Measurements from ENCODE around the gene MFGE8.
A peak's percentile ranks its signal among the peaks of the same experiment; 100 is the strongest.

Gene MFGE8

GRCh38 chr15:88899251-88899650 is 13.9 kb downstream of the MFGE8 start:
- DNase-seq (ENCODE audit: low read depth), result no peak

- no peak for DNase-seq (ENCODE audit: low read depth)
Observed at GRCh38 chr15:88898736-88899135, 14.4 kb downstream of the MFGE8 start.

GRCh38 chr15:88897456-88898194 is 15.6 kb downstream of the MFGE8 start:
- peak; percentile 66 for DNase-seq (ENCODE audit: low read depth)

DNA sequence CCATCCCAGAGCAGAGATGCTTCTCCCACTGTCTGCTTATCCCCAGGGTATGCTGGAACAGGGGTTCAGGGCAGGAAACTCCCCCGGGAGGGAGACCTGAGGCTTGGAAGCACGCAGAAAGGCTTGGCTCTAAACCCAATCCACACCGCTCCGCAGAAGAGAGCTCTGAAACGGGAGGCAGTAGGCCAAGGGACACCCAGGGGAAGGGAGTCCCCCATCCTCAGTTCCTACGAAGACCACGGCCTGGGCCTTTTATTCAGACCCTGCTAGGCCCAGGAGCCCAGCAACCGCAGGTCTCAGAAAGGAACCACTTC is 16.1 kb downstream of the MFGE8 start:
- no peak for DNase-seq (ENCODE audit: low read depth)

DNA sequence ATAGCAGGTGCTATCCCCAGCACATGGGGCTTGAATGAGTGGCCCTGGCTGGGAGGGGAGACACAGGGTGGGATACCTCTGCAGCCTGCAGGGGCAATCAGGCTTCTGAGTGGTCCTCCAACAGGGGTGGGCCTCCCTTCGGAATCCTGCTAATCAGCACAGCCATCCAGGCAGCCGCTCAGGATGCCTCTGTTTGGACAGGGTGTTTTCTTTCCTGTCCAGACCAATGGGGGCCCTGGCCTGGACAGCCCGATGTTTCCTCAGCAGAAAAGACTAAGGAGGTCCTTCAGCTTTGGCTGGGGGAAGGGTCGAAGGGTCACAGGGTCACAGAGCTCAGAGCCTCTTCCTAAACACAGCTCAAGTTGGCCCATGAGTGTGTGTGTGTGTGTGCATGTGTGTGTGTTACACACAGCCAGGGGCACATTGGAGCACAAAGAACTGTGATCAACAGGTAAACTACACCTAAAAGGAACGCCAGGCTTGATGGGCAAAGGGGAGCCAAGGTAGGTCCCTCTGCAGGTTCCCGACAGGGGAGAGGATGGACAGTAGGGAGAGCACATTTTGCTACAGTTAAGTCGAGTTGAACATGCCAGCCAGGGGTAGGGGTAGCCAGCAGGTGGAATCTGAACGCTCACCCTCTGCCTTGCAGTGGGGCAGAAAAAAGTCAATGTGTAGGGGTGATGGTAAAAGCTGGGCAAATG is 16.7 kb downstream of the MFGE8 start:
- no peak for DNase-seq (ENCODE audit: low read depth)

DNA sequence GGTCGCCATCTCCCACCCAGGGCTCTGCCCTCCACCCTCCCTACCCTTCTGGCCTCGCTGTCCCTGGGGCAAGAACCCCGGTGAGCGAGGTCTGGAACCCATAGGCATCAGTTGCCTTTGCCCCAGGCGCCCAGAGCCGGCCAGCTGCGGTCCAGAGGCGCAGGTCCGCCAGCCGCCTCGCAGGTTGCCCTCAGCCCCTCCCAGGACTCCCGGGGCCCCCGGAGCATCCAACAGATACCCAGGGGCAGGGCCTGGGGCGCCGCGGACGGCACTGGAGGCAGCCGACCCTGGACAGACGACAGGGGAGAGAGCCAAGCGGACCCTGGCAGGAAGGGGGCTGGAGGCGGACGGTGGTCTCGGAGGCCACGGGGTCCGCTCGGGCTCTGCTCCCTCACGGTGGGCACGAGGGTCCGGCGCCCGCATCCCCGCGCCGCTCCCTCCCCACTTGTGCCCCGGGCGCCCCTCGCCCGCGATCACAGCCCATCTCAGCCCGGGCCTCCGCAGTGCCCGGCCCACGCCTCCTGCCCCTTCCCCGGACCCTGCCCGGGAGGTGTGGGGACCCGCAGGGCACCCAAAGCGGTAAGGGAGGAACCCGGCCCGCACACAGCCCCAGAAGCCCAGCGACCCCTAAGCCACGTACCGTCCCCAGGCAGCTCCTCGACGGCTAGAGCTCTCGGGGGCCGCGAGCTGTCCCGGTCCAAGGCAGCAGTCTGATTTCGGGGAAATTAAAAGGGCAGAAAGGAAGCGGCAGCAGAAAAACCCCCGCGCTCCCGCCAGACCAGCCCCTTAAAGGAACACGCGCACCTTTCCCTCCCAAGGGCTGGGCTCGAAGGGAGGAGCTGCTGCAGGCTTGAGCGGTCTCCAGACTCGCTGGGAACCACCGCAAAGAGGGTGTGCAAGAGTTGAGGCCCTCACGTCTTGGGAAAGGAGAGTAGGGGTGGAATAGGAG is 18.1 kb downstream of the MFGE8 start, which contains the start of gene HAPLN3:
TSS of gene HAPLN3 (minus strand) at position 726 of the 949 bp plus-strand sequence. CDS start 8,246 bp downstream, outside the sequence.
- peak; percentile 34 for DNase-seq (ENCODE audit: low read depth)

DNA sequence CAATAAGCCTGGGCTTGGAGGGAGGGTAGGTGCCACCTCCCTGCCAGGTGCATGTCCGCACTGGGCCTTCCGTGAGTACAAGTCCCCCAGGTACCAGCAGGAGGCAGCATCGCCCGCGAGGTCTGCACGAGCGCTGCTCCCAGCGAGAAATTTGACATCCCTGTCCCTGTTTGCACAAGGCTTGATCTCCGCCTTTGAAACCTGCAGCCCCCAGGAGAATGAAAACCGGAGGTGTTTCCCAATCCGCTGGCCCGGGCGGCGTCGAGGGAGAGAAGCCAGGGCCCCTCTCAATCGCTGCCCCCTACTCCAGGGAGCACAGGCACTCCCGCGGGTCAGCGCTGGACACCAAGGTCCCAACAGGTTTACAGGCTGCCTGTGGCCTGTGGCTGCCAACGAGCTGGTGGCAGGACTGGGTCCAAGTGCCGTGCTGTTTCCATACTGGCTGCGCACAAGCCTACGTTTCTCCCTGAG is 18.8 kb downstream of the MFGE8 start:
- peak; percentile 78 for DNase-seq (ENCODE audit: low read depth)

DNA sequence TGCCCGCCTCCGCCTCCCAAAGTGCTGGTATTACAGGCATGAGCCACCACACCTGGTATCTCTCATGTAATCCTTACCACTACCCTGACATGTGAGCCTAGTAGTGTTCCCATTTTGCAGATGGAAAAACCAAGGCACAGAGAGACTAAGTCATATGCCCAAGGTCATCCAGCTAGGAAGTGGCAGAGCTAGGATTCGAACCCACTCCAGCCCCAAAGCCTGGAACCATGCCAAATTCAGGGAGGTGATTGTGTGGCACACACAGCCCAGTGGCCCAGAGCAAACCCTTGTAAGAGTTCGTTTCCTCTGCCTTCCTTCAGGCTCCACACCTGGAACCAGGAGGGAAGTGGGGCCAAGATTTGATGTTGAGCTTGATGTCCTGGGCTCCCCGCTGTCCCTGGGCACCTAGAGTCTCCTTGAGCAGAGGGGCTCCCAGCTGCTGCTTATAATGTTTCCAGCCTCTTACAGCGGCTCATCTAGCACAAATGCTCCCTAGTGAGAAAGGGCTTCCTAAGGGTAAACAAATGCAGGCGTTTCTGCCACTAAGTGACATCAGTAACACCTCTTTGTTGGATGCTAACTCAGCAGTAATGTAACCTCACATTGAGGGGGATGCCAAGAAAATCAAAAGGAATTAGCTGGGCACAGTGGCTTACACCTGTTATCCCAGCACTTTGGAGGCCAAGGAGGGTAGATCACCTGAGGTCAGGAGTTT is 21.5 kb downstream of the MFGE8 start:
- no peak for DNase-seq (ENCODE audit: low read depth)

- DNase-seq (ENCODE audit: low read depth), result no peak
Observed at GRCh38 chr15:88890495-88890894, 22.7 kb downstream of the MFGE8 start.

DNA sequence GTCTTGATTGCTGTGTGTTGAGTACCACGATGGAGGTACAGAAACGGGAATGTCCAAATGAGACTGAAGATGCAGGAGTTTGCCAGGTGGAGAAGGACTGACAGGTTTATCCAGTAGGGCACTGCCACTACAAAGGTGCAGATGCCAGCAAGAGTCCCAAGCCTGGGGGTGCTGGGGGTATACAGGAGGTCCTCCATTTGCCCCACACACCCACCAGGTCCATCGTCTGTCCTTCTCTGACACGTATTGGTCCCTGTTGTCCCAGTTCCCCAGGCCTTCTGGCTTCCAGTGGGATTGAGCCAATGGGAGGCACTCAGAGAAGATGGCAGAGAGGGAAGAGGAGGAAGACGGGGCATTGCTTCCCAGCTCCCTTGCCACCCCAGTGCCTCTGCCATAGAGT is 24.5 kb downstream of the MFGE8 start:
- DNase-seq (ENCODE audit: low read depth), result no peak

GRCh38 chr15:88887068-88887580 is 26.1 kb downstream of the MFGE8 start:
- no peak for DNase-seq (ENCODE audit: low read depth)

DNA sequence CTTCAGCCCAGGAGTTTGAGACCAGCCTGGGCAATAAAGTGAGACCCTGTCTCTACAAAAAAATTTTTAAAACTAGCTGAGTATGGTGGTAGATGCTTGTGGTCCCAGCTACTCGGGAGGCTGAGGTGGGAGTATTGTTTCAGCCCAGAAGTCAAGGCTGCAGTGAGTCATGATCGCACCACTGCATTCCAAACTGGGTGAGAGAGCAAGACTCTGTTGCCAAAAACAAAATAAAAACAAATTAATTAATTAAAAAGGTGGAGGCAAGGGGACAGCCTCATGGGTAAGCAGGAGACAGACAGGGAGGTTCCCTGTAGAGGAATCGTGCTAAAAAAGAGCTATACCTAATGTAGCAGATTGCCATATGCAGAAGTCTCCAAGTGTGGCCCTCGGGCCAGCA is 30.4 kb downstream of the MFGE8 start:
- DNase-seq (ENCODE audit: low read depth), result no peak

DNA sequence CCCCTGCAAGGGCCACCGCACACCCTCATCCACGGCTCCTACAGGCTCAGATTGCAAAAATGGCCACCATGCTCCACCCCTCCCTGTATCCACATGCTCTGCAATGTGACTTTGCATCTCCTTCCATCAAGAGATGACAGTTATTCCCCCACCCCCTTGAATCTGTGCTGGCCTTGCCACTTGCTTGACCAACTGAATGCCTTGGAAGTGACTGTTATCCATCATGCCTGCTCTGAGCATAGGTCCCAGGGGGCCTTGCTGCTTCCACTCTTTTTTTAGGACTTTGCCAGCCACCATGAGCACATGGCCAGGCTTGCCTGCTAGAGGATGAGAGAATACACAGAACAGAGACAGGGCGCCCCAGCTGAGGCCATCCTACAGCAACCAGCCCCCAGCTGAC is 31.4 kb downstream of the MFGE8 start:
- no peak for DNase-seq (ENCODE audit: low read depth)

GRCh38 chr15:88880944-88881740 is 32.0 kb downstream of the MFGE8 start:
- DNase-seq (ENCODE audit: low read depth), result no peak

GRCh38 chr15:88878720-88879184 is 34.4 kb downstream of the MFGE8 start:
- DNase-seq (ENCODE audit: low read depth), result no peak

DNA sequence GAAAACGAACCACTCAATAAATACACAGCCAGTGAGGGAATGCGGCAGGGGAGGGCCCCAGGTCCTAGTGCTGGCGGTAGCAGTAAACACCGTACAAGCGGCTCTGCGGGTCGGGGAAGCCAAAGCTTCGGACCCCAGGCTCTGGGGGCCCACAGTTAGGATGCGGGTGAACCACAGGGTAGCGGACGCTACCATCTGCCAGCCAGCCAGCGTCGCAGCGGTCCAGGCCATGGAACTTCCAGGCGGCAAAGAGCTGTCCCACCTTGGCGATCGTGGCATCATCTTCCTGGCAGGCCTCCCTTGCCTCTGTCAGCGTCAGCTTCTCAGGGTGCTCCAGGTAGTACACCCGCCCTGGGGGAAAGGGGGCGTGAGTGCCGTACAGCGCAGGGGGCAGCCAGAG is 35.3 kb downstream of the MFGE8 start:
- DNase-seq (ENCODE audit: low read depth), result no peak

DNA sequence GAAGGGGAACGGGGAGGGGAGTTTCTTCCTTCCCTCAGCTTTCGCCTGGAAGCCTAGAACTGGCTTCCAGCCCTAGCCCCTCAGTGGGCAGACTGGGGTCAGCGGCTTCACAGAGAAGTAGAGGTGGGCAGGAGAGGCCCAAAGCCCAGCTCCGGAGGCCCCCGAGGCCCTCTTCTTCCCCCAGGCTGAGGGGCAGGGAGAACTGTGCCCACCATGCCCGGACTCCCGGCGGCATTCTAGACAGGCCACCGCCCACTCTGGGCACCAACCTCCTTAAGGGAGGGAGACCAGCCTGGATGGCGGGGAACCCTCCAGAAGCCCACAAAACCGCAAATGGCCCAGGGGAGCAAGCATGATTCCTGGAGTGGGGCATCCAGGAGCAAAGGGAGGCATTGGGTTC is 35.8 kb downstream of the MFGE8 start:
- no peak for DNase-seq (ENCODE audit: low read depth)

DNA sequence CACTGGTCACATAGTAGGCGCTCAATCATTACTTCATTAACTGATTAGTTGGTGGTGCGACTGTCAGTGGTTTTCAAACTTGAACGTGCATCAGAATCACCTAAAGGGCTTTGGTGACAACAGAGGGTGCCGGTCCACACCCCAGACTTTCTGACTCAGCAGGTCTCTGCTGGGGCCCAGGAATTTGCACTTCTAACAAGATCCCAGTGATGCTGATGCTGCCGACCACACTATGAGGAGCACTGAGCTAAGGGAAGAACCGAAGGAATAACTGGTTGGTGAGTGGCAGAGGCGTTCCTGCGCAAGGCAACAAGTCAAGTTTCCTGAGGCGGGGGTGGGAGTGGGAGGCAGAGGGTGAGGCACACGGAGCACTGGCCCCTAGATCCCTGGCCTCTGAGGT is 36.6 kb downstream of the MFGE8 start:
- no peak for DNase-seq (ENCODE audit: low read depth)

DNA sequence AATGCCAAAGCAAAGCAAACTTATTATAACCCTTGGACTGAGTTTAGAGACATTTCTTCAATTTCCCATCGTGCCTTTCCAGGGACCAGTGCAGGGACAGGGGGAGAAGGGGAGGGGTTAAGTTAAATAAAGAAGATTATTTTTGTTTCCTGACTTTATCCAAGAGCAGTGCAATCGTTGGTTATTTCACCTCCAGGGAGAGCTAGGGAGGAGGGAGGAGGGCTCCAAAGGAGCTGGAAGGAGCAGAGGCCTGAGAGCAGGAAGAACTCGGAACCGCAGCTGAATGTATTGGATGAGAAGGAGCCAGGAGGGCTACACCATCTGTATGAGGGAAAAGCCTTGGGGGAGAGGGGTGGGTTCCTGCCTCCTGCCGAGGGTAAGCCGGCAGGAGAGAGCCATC is 38.5 kb downstream of the MFGE8 start:
- DNase-seq (ENCODE audit: low read depth), result no peak

GRCh38 chr15:88874275-88874674 is 38.9 kb downstream of the MFGE8 start:
- DNase-seq (ENCODE audit: low read depth), result no peak

- no peak for DNase-seq (ENCODE audit: low read depth)
Observed at GRCh38 chr15:88873786-88874185, 39.4 kb downstream of the MFGE8 start.

Measured in activated T-helper 1 cell treated with Interleukin-2 at 50 U/mL for 16 hours (primary cell).